SK-N-MC (cell line): ENCODE measurements around the gene C6orf118.

Source experiments
- DNase-seq: peaks from one replicate; pipeline ENCODE4 v3.0.0-alpha.2; 2011; ENCODE audit warnings: low read depth, low spot score
- H3K27ac ChIP-seq: fragments of 200-600 bp; sonication (generic); 2 replicates; pipeline ENCODE4 v1.5.1; 2016; ENCODE audit warnings: mixed run types
- H3K36me3 ChIP-seq: fragments of 200-600 bp; sonication (generic); 2 replicates; pipeline ENCODE4 v1.6.1; 2017; ENCODE audit warnings: antibody characterized with exemption, low read length, mixed read lengths; ENCODE audit not compliant: insufficient read depth
- H3K4me3 ChIP-seq: fragments of 200-600 bp; sonication (generic); 2 replicates; pipeline ENCODE4 v1.5.1; 2016
- H3K9ac ChIP-seq: fragments of 200-600 bp; sonication (generic); 2 replicates; pipeline ENCODE4 v1.8.0; 2017; ENCODE audit warnings: mixed run types, mixed read lengths; ENCODE audit not compliant: insufficient read length
- H3K9me3 ChIP-seq: fragments of 200-600 bp; sonication (generic); 2 replicates; pipeline ENCODE4 v1.6.1; 2017; ENCODE audit warnings: low read depth, mild to moderate bottlenecking, antibody characterized with exemption, low read length, moderate library complexity, mixed read lengths
- EZH2 ChIP-seq: fragments of 200-600 bp; sonication (generic); IDR thresholded peaks from one replicate; pipeline ENCODE4 v1.6.1; 2017; ENCODE audit warnings: antibody characterized with exemption
- FOXP2 ChIP-seq: optimal IDR thresholded peaks from 2 replicates; pipeline ENCODE3; 2011; ENCODE audit warnings: mild to moderate bottlenecking, moderate library complexity; ENCODE audit not compliant: insufficient read depth; ENCODE audit errors: extremely low read length, control extremely low read depth
- POLR2AphosphoS5 ChIP-seq: IDR thresholded peaks from 2 replicates; pipeline ENCODE4 v1.6.1; 2012; ENCODE audit warnings: mild to moderate bottlenecking, low read depth, low read length, borderline replicate concordance

C6orf118 gene

GRCh38 chr6:165231581-165232561 is 77.5 kb downstream of the C6orf118 start:
- no peak overlapping the region for H3K4me3 ChIP-seq
- TF ChIP-seq EZH2 = no peak
- H3K9ac ChIP-seq = no peak overlapping the region
- no peaks in the 10 kb centered on the region for H3K36me3 ChIP-seq
- no peak overlapping the region for H3K27ac ChIP-seq
- no peaks in the 10 kb centered on the region for H3K9me3 ChIP-seq
- no peak for DNase-seq

- H3K9me3 ChIP-seq = no peaks in the 10 kb centered on the region
- H3K9ac ChIP-seq = no peak overlapping the region
- H3K36me3 ChIP-seq = no peaks in the 10 kb centered on the region
- DNase-seq = no peak
- no peak for TF ChIP-seq POLR2AphosphoS5
- no peak for TF ChIP-seq EZH2
- TF ChIP-seq FOXP2 = no peak
- H3K4me3 ChIP-seq = no peak overlapping the region
- H3K27ac ChIP-seq = no peak overlapping the region
Measured at GRCh38 chr6:165231177-165231576, 78.2 kb downstream of the C6orf118 start.
